ENCODE data around the gene FAM193B.
"Not testable (repeated sequence)": the region's sequence is repeated elsewhere in the genome, so short reads cannot be mapped to it uniquely, and the experiment has no call there.

Gene FAM193B

GRCh38 chr5:177588413-177588909, 34.1 kb upstream of the FAM193B start:
- H3K4me3 ChIP-seq (ENCODE audit: low read length), result no peak overlapping the region
- no peak for DNase-seq (ENCODE audit: low read depth)
- no peak for TF ChIP-seq CTCF (IDR thresholded peaks at IDR 0.05; ENCODE audit: insufficient read depth, low read depth, low read length, missing control alignments)

GRCh38 chr5:177578316-177578715, 24.0 kb upstream of the FAM193B start:
- no peak overlapping the region for H3K4me3 ChIP-seq (ENCODE audit: low read length)
- no peak for DNase-seq (ENCODE audit: low read depth)
- no peak for TF ChIP-seq CTCF (IDR thresholded peaks at IDR 0.05; ENCODE audit: insufficient read depth, low read depth, low read length, missing control alignments)

- TF ChIP-seq CTCF (IDR thresholded peaks at IDR 0.05; ENCODE audit: insufficient read depth, low read depth, low read length, missing control alignments), result peak; percentile 37
- H3K4me3 ChIP-seq (ENCODE audit: low read length), result no peak overlapping the region
- DNase-seq (ENCODE audit: low read depth), result peak; percentile 65
Measured at GRCh38 chr5:177576169-177576568, 21.8 kb upstream of the FAM193B start.

- TF ChIP-seq CTCF (IDR thresholded peaks at IDR 0.05; ENCODE audit: insufficient read depth, low read depth, low read length, missing control alignments), result no peak
- no peak for DNase-seq (ENCODE audit: low read depth)
- H3K4me3 ChIP-seq (ENCODE audit: low read length), result no peak overlapping the region
Measured at GRCh38 chr5:177575488-177575887, 21.1 kb upstream of the FAM193B start.

GRCh38 chr5:177569894-177570293, 15.5 kb upstream of the FAM193B start:
- no peak for TF ChIP-seq CTCF (IDR thresholded peaks at IDR 0.05; ENCODE audit: insufficient read depth, low read depth, low read length, missing control alignments)
- DNase-seq (ENCODE audit: low read depth), result no peak
- no peak overlapping the region for H3K4me3 ChIP-seq (ENCODE audit: low read length)

- DNase-seq (ENCODE audit: low read depth), result no peak
- H3K4me3 ChIP-seq (ENCODE audit: low read length), result no peak overlapping the region
- TF ChIP-seq CTCF (IDR thresholded peaks at IDR 0.05; ENCODE audit: insufficient read depth, low read depth, low read length, missing control alignments), result no peak
Measured at GRCh38 chr5:177568326-177568725, 14.0 kb upstream of the FAM193B start.

GRCh38 chr5:177565046-177565445, 10.7 kb upstream of the FAM193B start:
- DNase-seq (ENCODE audit: low read depth), result peak; percentile 52
- no peak for TF ChIP-seq CTCF (IDR thresholded peaks at IDR 0.05; ENCODE audit: insufficient read depth, low read depth, low read length, missing control alignments)

GRCh38 chr5:177559446-177559941, 5.1 kb upstream of the FAM193B start:
- H3K4me3 ChIP-seq (ENCODE audit: low read length); DNase-seq (ENCODE audit: low read depth): not testable (repeated sequence)

More at GRCh38 chr5:177565046-177565445, 10.7 kb upstream of the FAM193B start:
- H3K4me3 ChIP-seq (ENCODE audit: low read length), result no peak overlapping the region
